Prostate gland (tissue), 2 donors: ENCODE results near the gene EPHA5. TPM values are rescaled to one million over a fixed set of nuclear protein-coding genes. Genes with fewer than 3 reads are reported as not detected.

Source experiments
- DNase-seq: peaks from one replicate; pipeline ENCODE4 v3.0.0-alpha.2; 2019; ENCODE audit warnings: low spot score
- H3K27ac ChIP-seq, 2 donors: fragments of 200-600 bp; sonication (generic); 2 replicates each; pipeline ENCODE4 v1.5.1; 2017 to 2019
- H3K27me3 ChIP-seq: fragments of 200-600 bp; sonication (generic); replicated peaks from 2 replicates; pipeline ENCODE4 v1.5.1; 2019; ENCODE audit not compliant: insufficient read depth
- H3K36me3 ChIP-seq, 2 donors: fragments of 200-600 bp; sonication (generic); 1 replicate in 1 of 2; 2 replicates in 1 of 2; pipeline versions ENCODE4 v1.5.1 to v1.8.1; 2017 to 2019
- H3K4me1 ChIP-seq: fragments of 200-600 bp; sonication (generic); replicated peaks from 2 replicates; pipeline ENCODE4 v1.5.1; 2019
- H3K4me3 ChIP-seq, 2 donors: fragments of 200-600 bp; sonication (generic); 2 replicates each; pipeline ENCODE4 v1.5.1; 2017 to 2019
- H3K9me3 ChIP-seq: fragments of 200-600 bp; sonication (generic); 2 replicates; pipeline ENCODE4 v1.5.1; 2017
- CTCF ChIP-seq, 4 experiments: fragments of 200-600 bp in 2 of 4; fragments of 450-650 bp in 2 of 4; sonication (generic) in 2 of 4; IDR thresholded peaks; 1 replicate in 3 of 4; 2 replicates in 1 of 4; pipeline ENCODE4 v1.5.1; 2016 to 2019; ENCODE audit warnings: antibody characterized with exemption in 4 of 4, mild to moderate bottlenecking in 2 of 4, moderate library complexity in 2 of 4
- POLR2A ChIP-seq: fragments of 450-650 bp; IDR thresholded peaks from one replicate; pipeline ENCODE4 v1.6.1; 2016; ENCODE audit warnings: antibody characterized with exemption, mild to moderate bottlenecking
- POLR2AphosphoS5 ChIP-seq: sonication (generic); formaldehyde crosslinking; IDR thresholded peaks from one replicate; pipeline ENCODE4 v1.6.1; 2017; ENCODE audit warnings: antibody characterized with exemption
- WGBS: methylation state at CpG from one replicate; pipeline ENCODE4 v1.1.5; 2018; 5-methylcytosine and 5-hydroxymethylcytosine counted together
- intact Hi-C: fragments of 100-400 bp; cut with DNase I; formaldehyde crosslinking; loops from one replicate; pipeline ENCODE4 v1.14.2; 2022
- total RNA-seq, 2 donors: library from RNA; depleted of rRNA; stranded (reverse); fragments of >200 nt; gene quantifications; one replicate each; pipeline ENCODE4 v1.1.0, GENCODE V29; 2016

The EPHA5 gene
- total RNA-seq, 2 donors from 2014 or later = 2.2 to 11.0 TPM

GRCh38 chr4:65461781-65462180 lies 208.5 kb downstream of the EPHA5 start:
- intact Hi-C loops = no loop called here
- Histone ChIP-seq H3K36me3 (no peaks in the 10 kb centered on the region), H3K27me3 (no peaks in the 10 kb centered on the region), H3K4me1 (no peaks in the 10 kb centered on the region), H3K27ac (no peak overlapping the region), H3K4me3 (no peak overlapping the region), H3K9me3 (no peaks in the 10 kb centered on the region)
- no peak for DNase-seq
- 81% methylated on average over 4 of the region's 4 CpGs for WGBS
- TF ChIP-seq CTCF (IDR thresholded peaks at IDR 0.05) (no peak), POLR2A (no peak), POLR2AphosphoS5 (no peak)

- 83% methylated on average over 2 of the region's 2 CpGs for WGBS
- no peaks in the 10 kb centered on the region for H3K27me3 ChIP-seq
- no peaks in the 10 kb centered on the region for H3K9me3 ChIP-seq
- H3K4me1 ChIP-seq = no peaks in the 10 kb centered on the region
- no peaks in the 10 kb centered on the region for H3K36me3 ChIP-seq
- intact Hi-C loops = no loop called here
- TF ChIP-seq CTCF (IDR thresholded peaks at IDR 0.05) = no peak
- no peak for TF ChIP-seq POLR2AphosphoS5
- no peak for TF ChIP-seq POLR2A
- H3K27ac ChIP-seq = no peak overlapping the region
- H3K4me3 ChIP-seq = no peak overlapping the region
- no peak for DNase-seq
These were observed 213.3 kb downstream of the EPHA5 start for GRCh38 chr4:65457011-65457410.

GRCh38 chr4:65456579-65456978 lies 213.7 kb downstream of the EPHA5 start:
- Histone ChIP-seq H3K36me3 (no peaks in the 10 kb centered on the region), H3K9me3 (no peaks in the 10 kb centered on the region), H3K4me1 (no peaks in the 10 kb centered on the region), H3K27ac (no peak overlapping the region), H3K27me3 (no peaks in the 10 kb centered on the region), H3K4me3 (no peak overlapping the region)
- DNase-seq = no peak
- TF ChIP-seq CTCF (IDR thresholded peaks at IDR 0.05) = no peak
- TF ChIP-seq POLR2AphosphoS5 = no peak
- intact Hi-C loops = no loop called here

GRCh38 chr4:65453398-65453797 lies 216.9 kb downstream of the EPHA5 start:
- no peak for TF ChIP-seq POLR2AphosphoS5
- TF ChIP-seq POLR2A = no peak
- no peak for TF ChIP-seq CTCF (IDR thresholded peaks at IDR 0.05)
- WGBS = 69% methylated on average over 3 of the region's 3 CpGs

GRCh38 chr4:65450899-65451298 lies 219.4 kb downstream of the EPHA5 start:
- TF ChIP-seq CTCF (IDR thresholded peaks at IDR 0.05) (no peak), POLR2A (no peak), POLR2AphosphoS5 (no peak)
- Histone ChIP-seq H3K27me3 (no peaks in the 10 kb centered on the region), H3K4me1 (no peaks in the 10 kb centered on the region), H3K27ac (no peak overlapping the region), H3K4me3 (no peak overlapping the region), H3K36me3 (no peaks in the 10 kb centered on the region), H3K9me3 (no peaks in the 10 kb centered on the region)
- 79% methylated on average over 2 of the region's 2 CpGs for WGBS
- DNase-seq = no peak
- intact Hi-C loops = no loop called here

More at GRCh38 chr4:65453398-65453797, 216.9 kb downstream of the EPHA5 start:
- H3K27me3 ChIP-seq = no peaks in the 10 kb centered on the region
- no peak overlapping the region for H3K4me3 ChIP-seq
- no peak for DNase-seq
- no peaks in the 10 kb centered on the region for H3K36me3 ChIP-seq
- no peaks in the 10 kb centered on the region for H3K9me3 ChIP-seq
- no peaks in the 10 kb centered on the region for H3K4me1 ChIP-seq
- intact Hi-C loops = no loop called here
- H3K27ac ChIP-seq = no peak overlapping the region
